HG03135 (cell line): ENCODE results near the gene CDH12.
"Not testable (repeated sequence)": the region's sequence is repeated elsewhere in the genome, so short reads cannot be mapped to it uniquely, and the experiment has no call there.

Source experiments
- ATAC-seq: cut with Tn5 transposase; IDR thresholded peaks from one replicate; pipeline ENCODE4 v1.9.1; 2021; ENCODE audit warnings: mild to moderate bottlenecking, moderate library complexity; ENCODE audit not compliant: unreplicated experiment

CDH12 gene

DNA sequence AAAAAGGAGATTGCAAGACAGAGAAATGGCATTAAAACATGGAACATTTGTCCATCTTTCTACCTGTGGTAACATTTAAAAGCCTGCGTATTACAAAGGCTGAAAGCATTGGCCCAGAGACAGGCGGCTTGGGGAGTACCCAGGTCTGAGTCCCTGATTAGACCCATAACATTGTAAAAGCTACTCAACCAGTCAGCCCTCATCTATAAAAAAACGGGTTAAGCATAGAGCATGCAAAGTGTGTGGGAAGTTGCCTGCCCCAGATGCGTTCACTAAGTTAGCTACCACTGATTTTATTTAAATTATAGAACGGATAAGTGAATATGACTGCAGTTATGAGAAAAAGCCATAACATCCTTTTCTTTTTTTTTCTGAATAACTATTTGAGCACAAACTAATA, 276.1 kb downstream of the CDH12 start:
- ATAC-seq, result no peak

DNA sequence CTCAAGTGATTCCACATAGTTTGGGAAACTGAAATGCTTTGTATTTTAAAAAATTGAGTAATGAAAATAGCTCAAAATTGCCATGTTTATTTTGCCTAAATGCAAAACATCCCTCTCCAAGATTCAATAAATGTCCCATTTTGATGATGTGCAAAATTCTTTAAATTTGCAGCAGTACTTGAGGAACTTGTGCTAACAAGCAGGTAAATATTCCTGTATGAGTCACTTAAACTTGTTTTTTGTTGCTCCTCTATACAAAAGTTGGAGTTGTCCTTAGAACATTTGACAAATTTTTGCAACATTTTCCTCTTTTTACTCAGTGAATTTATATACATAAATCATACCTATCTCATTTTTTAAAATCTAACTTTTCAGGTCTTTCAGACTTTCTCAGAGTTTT, 280.2 kb downstream of the CDH12 start:
- ATAC-seq, result no peak

DNA sequence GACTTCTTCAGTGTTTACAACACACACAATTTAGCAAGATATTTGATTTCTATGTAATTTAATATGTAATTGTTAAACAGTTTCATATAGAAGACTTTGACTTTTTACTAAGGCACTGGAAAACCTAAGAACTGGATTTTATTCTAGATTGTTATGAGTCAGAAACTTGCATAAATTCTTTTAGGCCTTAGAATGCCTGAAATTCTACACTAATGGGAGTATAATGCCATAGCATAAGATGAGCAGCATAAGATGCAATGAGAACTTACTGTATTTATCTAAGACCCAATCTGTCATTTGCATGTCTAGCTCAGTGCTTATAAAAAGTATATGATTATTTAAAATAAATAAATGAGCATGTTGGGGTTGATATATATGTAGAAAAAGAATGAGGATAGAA, 285.2 kb downstream of the CDH12 start:
- no peak for ATAC-seq

DNA sequence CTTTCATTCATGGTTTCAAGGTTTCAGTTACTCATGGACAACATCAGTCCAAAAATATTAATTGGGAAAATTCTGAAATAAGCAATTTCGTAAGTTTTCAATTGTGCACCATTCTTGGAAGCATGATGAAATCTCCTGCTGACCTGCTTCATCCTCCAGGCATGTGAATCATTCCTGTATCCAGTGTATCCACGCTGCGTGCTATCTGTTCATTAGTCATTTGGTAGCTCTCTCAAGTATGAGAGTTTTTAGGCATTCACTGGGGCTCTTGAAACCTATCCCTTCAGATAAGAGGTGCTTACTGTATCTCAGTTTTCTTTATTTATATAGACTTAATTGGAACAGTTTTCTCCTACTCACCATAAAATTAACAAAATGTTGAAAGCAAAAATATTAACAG, 293.0 kb downstream of the CDH12 start:
- no peak for ATAC-seq

DNA sequence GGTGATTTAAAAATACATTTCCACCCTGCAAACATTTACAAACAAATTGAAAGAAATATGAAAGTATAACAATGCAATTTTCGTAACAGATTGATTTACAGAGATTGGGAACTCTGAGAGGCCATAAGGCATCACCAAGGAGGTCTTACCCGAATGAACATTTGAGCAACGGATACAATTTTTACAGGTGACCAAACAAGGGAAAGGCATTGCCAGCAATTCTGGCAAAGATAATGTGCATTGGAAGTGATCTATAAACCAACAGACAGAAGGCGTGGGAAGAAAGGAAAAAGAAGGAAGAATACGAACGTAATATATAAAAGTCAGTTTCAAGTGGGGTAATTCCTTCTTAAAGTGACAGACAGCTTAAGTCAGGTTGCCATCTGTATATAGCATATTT, 295.9 kb downstream of the CDH12 start:
- no peak for ATAC-seq

DNA sequence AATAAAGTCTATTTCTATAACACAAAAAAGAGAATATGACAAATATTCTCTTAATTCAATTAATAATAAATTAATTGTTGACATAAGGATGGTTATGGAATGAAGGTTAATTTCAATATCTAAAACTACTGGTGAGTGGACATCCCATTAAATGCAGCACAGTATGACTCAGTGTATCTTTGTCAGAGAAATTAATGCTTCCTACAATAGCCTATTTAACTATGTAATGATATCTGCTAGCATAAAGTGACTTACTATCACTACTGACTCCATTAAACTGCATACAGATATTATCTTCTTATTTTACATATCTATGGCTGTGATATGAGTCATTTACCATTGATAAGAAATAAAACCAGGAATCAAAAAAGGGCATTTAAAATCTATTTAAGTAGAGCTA, 298.7 kb downstream of the CDH12 start:
- ATAC-seq, result no peak

DNA sequence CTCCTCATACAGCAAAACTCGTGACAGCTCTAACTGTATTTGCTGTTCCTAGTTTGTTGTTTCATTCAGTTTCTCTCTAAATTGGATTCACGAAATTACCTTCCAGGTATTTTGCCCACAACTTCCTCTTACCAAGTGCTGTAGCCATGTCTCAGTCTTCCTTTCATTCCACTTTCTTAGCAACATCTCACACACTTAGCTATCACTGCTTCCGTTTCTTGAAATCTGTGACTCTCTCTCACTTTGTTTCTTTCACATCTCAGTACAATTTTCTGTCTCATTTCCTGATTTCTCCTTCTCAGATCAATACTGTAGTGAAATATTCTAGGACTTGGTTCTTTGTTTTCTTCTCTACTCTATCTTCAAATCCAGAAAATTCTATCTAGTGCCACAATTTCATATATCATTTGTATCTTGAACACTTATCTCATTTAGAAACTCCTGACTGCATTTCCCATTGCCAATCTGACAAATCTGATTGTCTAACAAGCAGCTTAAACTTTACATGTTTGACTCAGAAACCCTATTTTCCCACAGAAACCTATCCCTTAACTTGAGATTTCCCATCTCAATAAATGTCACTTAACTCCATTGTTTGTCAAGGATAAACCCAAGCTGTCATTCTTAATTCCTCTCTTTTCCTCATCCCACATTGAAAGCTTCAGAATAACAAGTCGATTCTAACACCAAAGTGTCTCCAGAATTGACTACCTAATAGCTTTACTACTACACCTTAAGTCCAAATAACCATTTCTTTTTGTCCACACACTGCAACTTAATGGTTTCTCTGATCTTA, 303.1 kb downstream of the CDH12 start:
- ATAC-seq, result no peak

DNA sequence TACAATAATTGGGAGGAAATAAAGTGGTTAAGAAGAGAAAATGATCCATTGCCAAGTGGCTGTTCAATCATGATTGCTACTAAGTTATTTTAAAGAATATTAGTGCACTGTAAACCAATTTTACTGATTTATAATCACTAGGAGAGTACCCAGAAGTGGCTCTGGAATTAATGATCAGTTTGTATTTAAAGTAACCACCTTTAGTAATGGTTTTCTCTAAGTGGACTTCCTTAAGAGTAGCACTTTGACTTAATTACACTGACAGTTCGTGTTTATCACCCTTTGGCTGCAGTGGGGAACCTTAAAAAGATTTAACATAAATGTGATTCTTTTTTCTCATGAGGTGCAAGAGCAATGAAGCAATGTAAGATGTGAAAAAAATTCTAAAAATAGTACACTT, 310.8 kb downstream of the CDH12 start:
- ATAC-seq, result no peak

DNA sequence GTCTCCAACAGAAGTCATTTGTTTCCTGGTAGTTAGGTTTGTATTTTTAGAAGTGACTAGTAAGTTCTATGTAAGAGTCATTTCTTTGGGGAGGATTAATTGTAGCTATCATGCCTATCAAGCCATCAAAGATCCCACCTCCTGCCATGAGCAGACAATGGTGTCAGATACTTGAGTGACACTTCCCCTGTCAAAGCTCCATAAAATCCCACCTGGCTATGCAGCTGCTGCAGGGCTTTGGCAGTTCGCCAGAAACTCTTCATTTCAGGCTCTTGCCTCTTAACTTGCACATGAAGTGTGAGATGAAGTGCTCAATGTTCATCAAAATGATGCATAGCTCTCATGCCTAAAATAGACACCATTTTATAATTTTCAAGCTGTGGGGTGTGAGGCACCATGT, 312.1 kb downstream of the CDH12 start:
- no peak for ATAC-seq

DNA sequence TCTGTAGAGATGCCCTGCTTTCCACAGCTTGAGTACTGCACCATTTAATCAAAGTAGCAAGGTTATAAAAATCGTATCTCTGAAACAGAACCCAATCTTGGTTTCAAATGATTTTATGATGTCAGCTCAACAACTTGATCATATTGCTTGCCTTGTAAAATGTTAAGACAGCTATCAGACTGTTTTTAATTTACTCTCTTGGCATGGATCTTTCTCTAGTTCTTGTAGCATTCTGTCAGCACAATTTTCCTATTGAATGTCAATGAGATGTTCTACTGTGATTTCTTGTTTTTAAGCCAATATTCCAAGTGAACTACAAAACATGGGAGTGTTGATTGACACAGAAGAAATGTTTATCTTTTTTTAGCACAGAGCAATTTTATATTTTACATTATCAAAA, 313.4 kb downstream of the CDH12 start:
- ATAC-seq, result no peak

DNA sequence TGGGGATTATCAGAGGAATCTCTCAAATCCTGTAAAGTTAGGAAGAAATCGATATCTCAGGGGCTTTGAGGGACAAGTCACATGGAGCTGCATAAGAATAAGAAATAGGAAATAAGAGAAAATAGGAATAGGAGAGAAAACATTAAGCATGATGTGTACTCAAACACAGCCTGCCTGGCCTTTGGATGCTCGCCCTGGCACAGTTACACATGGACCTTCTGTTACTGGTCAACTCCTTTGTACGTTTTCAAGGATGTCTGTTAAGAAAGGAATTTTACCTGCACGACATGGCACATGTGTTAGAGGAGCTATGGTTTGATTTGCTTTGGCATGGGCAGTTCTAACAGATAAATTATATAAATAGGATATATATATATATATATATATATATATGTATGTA, 321.2 kb downstream of the CDH12 start:
- ATAC-seq, result no peak

DNA sequence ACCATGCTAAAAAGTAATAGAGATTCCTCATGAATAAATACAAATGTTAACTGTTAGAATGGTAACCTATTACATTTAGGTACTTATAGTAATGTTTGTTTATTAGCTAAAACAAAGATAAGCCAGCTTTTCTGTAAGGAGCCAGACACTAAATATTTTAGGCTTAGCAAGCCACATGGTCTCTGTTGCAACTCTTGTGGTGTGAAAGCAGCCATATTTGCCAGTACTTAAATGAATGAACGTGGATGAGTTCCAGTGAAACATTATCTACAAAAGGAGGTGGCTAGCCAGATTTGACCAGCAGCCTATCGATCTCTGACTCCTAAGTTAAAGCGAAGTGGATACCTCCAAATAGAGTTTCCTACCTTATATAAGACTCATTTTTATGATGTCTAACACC, 331.6 kb downstream of the CDH12 start:
- ATAC-seq, result no peak

DNA sequence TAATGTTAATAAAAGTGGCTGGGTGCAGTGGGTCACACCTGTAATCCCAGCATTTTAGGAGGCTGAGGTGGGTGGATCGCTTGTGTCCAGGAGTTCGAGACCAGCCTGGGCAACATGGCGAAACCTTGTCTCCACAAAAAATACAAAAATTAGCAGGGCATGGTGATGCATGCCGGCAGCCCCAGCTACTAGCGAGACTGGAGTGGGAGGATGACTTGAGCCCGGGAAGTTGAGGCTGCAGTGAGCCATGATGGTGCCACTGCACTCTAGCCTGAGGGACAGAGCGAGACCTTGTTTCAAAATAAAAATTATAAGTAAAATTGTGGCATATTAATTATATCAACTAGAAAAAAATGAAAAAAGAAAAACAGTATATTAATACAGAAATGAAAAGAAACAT, 336.6 kb downstream of the CDH12 start:
- ATAC-seq, result not testable (repeated sequence)

DNA sequence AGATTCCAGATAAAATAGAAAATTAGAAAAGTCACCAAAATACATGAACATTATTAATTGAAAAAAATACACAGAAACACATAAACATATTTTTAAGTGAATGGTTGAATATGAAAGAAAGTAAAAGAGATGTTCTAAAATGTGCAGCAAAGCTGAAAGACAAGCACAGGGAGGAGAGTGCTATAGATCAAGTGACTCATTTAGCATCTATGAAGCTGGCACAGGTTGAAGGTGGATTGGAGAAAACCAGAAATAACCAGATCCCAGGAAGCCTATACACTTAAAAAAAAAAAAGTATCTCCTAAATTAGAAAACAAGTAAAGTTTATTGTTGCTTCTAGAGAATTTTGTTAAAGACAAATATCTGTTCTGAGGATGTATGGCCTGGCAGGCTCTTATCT, 338.9 kb downstream of the CDH12 start:
- no peak for ATAC-seq

DNA sequence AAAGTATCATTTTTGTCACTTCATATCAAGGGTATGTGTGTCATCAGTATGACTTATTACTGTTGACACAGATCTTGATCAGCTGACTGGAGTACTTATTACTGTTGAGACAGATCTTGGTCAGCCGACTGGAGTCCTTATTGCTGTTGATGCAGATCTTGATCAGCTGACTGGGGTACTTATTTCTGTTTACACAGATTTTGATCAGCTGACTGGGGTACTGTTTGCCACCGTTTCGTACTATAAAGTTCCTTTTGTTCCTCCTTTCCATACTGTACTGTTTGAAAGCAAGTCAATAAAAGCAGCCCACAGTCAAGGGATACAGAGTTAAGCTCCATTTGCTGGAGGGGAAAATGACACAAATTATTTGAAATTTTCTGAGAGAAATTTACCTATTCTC, 347.3 kb downstream of the CDH12 start:
- ATAC-seq, result no peak

DNA sequence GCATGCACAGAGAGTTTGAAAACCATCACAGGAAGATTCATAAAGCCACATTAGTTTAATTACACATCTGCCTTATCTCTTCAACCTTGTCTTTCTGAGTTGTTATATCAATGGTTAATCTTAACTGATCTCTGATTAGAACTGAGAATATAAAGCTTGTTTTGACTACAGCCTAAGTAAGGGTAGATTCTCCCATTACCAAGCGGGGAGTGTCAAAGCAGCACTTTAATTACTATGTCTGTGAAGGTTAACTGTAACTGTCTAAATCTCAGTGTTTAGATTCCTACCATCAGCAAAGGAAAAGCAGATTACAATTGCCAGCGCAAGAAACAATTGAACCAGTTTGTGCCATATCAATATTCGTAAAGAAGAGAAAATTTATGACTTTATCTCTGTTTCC, 348.7 kb downstream of the CDH12 start:
- ATAC-seq, result no peak

DNA sequence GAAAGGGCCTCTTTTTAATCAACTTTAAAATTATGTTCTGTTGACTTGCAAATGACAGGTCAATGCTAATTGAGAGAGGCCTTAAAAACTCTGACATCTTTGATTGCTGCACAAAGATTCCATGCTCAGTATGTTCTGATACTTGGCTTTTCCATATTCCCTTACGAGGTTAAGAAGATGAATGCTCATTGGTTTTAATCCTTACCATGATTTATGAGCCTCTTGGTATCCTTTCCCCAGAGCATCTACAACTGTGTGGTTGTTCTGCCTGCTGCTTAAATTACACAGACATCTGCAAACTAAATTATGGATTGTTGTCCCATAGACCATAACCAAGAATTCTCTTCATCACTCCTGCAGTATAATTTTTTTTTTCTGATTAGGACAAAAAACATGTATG, 352.6 kb downstream of the CDH12 start:
- ATAC-seq, result no peak

DNA sequence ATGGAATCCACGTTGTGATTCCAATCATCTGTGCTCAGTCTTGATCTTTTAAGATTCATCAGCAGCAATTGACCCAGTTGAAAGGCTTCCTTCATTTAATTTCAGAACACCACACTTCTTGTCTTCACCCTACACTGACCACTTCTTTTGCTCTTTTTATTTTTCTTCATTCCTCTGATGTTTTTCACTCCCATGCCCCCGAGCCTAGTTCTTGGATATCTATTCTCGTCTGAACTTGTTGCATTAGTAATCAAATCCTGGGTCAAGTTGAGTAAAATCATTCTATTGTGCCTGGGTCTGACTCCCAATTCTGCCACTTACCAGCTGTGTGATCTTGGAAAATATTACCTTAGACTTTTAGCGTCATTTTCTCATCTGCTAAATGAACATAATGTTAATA, 356.5 kb downstream of the CDH12 start:
- ATAC-seq, result no peak

DNA sequence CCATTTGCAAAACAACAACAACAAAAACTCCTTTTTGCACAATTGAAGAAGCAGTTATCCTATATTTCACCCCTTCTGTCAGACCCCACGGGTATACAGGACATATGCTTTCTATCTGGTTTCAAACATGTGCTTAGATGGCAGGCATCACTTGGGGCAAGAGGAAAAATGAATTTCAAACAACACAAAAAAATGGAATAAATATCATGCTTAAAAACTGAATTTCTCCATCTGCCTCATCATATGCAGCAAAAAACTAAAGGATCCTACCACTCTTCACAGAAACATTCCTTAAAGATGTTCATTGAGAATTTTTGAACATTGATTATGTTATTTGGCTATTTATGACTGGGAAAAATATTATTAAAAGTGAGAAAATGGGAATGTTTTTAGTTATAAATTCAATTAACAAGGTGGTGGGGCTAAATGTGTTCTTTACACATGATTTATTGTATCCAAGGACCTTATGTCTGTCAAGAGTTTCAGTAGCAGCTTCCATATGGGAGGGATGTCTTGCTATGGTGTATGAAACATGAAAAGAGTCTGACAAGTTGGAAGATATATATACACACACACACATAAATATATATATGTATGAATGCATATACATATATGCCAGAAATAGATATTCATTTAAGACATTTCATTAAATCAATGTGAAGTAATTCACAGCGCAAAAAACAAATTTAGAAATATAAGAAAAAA, 358.0 kb downstream of the CDH12 start:
- ATAC-seq, result no peak

DNA sequence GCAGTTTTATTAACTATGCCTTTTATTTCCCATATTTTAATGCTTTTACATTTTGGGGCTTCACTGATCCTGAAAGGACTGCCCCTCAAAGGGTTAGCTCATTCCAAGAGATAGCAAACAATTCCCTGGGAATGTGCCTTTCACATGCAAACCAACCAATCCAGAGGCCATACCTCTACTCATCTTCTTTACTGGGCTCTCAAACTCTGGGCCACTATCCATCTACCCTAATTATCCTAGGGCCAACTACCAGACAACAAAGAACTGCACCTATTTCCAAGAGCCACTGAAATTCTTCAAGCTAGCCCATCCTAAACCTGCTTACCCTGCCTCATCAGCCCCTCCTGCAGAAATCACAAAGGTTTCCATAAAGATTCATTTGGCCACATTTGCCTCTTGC, 364.7 kb downstream of the CDH12 start:
- ATAC-seq, result no peak

DNA sequence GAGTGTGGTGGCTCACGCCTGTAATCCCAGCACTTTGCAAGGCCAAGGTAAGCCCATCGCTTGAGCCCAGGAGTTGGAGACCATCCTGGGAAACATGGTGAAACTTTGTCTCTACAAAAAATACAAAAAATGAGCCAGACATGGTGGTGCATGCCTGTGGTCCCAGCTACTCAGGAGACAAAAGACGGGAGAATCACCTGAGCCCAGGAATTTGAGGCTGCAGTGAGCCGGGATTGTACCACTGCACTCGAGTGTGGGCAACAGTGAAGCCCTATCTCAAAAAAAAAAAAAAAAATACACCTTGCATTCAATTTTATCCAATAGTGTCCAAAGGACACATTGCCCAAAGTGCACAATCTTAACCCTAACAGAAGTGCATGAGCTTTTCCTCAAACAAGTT, 372.8 kb downstream of the CDH12 start:
- no peak for ATAC-seq

DNA sequence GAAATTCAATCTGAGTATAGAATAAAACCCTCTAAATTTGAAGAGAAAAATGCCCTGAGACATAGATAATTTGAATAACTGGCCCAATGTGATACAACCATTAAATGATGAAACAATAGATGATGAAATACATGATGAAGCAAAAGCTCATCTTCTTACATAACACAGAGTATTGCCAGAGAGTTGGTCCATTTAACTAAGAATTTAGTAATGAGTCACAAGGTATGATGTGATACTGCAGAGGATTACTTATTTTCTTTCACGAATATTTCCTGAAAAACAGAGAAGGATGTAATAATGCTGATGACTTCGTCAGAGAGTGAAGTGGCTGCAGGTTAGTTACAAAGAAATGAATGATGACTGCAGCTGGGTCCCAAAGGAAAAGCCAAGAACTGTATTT, 379.3 kb downstream of the CDH12 start:
- ATAC-seq, result no peak

DNA sequence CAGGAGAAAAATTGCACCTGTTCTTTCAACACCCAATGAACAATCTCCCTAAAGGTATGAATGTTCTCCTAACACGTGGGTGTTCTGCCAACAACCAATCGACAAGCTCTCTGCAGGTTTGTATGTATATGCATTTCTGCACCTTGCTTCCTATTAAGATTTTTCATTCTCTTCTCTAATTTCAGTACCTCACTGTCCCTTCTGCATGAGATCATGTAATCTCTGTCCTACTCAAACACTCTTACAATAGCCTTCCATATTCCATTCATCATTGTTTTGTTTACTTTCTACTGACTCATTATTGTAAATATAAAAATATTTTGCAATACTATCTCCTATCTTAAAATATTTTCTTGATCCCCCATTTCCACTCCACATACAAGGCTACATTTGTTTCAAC, 382.0 kb downstream of the CDH12 start:
- ATAC-seq, result no peak
